Heart left ventricle (tissue), 13 donors: Measurements from ENCODE around the gene PCYT2.

Experiments used
- POLR2A ChIP-seq, 2 donors: fragments of 450-650 bp; IDR thresholded peaks; one replicate each; pipeline ENCODE4 v1.6.1; 2017; ENCODE audit warnings: antibody characterized with exemption in 2 of 2, mild to moderate bottlenecking in 2 of 2, moderate library complexity in 2 of 2
- TF ChIP-seq, protein P1 (sequence below), 12 donors: fragments of 200-600 bp; sonication (generic) in 4 of 12; IDR thresholded peaks; one replicate each; pipeline versions ENCODE4 v1.5.0 to v1.8.0; 2018 to 2022; ENCODE audit warnings: antibody characterized with exemption in 12 of 12, mild to moderate bottlenecking in 5 of 12
- donor health status: ischemic (EF 13 %, LVEDD 7.1; RV severe dilation, severe dysfunction).
- donor health status: DM: no; HTN: yes; CAD: no.
- donor health status: DM: no; HTN: no; CAD: no.
- donor health status: ischemic (EF 25% LVEDD 6.9; RV normal size, moderate dysfunction).
- donor health status: ischemic (EF 25% LVEDD 5.7; RV mildly dilated, moderate dysfunction).
- donor health status: ischemic (EF 35%, LVEDD 5.7; RV mildly dilated, moderate dysfunction).
- donor health status: nonischemic (EF 11% LVEDD 7.7; RV severe dilation, severe dysfunction).
- donor health status: DM: yes; HTN: yes; CAD: no.
- donor health status: PGD.
- donor health status: ischemic (EF 29% LVEDD 5.4; RV normal size, mild dysfunction).
- donor health status: nonischemic (EF 23%, LVEDD 6.1; RV moderate dilation, normal function).

DNA sequence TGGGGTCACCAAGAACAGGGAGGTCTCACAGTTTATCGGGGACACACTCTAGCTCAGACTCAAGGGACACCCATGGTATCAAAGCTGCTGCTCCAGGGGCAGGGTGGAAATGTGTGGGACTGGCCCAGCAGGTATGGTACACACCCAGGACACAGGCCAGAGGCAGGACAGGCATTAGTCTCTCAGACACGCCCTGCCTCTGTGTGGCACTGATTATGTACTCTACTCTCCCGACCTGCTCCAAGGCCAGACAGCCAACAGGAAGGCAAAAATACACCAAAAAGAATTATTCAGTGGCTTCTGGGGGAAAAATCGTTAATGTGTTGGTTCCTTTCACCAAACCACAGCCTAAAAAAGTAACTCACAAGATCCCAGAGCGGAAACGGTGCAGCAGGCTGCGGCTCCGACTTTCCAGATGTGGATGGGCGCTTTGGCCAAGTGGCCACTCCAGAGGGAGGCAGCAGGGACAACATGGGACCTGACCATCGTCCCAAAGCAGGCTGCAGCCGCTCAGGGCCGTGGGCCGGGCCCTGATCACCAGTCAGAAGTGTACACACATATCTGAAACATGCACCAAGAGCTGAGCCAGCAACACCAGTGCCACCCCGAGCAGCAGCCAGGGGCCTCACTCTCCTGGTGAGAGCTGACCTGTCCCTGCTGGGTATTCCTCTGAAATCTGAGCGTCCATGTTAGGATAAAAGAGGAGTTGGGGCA is 7.8 kb upstream of the PCYT2 start:
- TF ChIP-seq, protein P1, sequence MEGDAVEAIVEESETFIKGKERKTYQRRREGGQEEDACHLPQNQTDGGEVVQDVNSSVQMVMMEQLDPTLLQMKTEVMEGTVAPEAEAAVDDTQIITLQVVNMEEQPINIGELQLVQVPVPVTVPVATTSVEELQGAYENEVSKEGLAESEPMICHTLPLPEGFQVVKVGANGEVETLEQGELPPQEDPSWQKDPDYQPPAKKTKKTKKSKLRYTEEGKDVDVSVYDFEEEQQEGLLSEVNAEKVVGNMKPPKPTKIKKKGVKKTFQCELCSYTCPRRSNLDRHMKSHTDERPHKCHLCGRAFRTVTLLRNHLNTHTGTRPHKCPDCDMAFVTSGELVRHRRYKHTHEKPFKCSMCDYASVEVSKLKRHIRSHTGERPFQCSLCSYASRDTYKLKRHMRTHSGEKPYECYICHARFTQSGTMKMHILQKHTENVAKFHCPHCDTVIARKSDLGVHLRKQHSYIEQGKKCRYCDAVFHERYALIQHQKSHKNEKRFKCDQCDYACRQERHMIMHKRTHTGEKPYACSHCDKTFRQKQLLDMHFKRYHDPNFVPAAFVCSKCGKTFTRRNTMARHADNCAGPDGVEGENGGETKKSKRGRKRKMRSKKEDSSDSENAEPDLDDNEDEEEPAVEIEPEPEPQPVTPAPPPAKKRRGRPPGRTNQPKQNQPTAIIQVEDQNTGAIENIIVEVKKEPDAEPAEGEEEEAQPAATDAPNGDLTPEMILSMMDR (IDR thresholded peaks at IDR 0.05), result no peak
- TF ChIP-seq POLR2A (IDR thresholded peaks at IDR 0.05), result no peak
